ENCODE measurements around the gene AP1M1.

The AP1M1 gene

DNA sequence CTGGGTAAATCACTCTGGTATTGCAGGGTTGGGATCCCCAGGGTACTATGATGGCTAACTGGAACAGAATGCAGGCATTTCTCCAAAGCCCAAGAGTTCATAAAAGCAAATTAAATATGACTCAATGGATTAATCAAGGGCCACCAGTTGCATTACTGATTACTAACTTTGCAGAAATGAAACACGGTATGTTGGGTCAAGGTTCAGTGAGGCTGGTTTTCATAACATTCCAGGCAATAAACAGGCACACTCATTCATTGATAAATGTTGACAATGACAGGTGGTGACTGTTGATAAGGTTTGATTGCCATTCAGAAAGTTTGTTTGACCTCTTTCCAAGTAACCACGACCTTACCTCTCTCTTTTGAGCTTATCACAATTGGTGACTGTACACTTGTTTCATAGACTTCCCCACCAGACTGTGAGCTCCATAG is 506 bp upstream of the AP1M1 start:
- TF ChIP-seq ZBTB7A (IDR thresholded peaks at IDR 0.05; ENCODE audit: low read depth) (no peak), USF1 (IDR thresholded peaks at IDR 0.05) (no peak), EGR1 (IDR thresholded peaks at IDR 0.05) (no peak), TEAD4 (IDR thresholded peaks at IDR 0.05) (no peak), YY1 (IDR thresholded peaks at IDR 0.05; ENCODE audit: low read depth) (no peak), MAX (IDR thresholded peaks at IDR 0.05) (no peak), EP300 (IDR thresholded peaks at IDR 0.05; ENCODE audit: borderline replicate concordance) (no peak), RAD21 (IDR thresholded peaks at IDR 0.05; ENCODE audit: low read depth) (no peak), CREB1 (IDR thresholded peaks at IDR 0.05; ENCODE audit: low read depth) (no peak), TCF12 (IDR thresholded peaks at IDR 0.05; ENCODE audit: low read depth) (no peak), CEBPB (IDR thresholded peaks at IDR 0.05) (no peak), NFIC (IDR thresholded peaks at IDR 0.05) (no peak), TAF1 (IDR thresholded peaks at IDR 0.05; ENCODE audit: low read depth) (no peak), FOXM1 (IDR thresholded peaks at IDR 0.05; ENCODE audit: borderline replicate concordance, low read depth) (no peak)
- TF ChIP-seq, protein P1, sequence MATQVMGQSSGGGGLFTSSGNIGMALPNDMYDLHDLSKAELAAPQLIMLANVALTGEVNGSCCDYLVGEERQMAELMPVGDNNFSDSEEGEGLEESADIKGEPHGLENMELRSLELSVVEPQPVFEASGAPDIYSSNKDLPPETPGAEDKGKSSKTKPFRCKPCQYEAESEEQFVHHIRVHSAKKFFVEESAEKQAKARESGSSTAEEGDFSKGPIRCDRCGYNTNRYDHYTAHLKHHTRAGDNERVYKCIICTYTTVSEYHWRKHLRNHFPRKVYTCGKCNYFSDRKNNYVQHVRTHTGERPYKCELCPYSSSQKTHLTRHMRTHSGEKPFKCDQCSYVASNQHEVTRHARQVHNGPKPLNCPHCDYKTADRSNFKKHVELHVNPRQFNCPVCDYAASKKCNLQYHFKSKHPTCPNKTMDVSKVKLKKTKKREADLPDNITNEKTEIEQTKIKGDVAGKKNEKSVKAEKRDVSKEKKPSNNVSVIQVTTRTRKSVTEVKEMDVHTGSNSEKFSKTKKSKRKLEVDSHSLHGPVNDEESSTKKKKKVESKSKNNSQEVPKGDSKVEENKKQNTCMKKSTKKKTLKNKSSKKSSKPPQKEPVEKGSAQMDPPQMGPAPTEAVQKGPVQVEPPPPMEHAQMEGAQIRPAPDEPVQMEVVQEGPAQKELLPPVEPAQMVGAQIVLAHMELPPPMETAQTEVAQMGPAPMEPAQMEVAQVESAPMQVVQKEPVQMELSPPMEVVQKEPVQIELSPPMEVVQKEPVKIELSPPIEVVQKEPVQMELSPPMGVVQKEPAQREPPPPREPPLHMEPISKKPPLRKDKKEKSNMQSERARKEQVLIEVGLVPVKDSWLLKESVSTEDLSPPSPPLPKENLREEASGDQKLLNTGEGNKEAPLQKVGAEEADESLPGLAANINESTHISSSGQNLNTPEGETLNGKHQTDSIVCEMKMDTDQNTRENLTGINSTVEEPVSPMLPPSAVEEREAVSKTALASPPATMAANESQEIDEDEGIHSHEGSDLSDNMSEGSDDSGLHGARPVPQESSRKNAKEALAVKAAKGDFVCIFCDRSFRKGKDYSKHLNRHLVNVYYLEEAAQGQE (IDR thresholded peaks at IDR 0.05; ENCODE audit: low read depth), result no peak

- TF ChIP-seq TEAD4 (IDR thresholded peaks at IDR 0.05) (no peak), FOXM1 (IDR thresholded peaks at IDR 0.05; ENCODE audit: borderline replicate concordance, low read depth) (no peak), ZBTB7A (IDR thresholded peaks at IDR 0.05; ENCODE audit: low read depth) (0 out of 2 replicates have a peak, but pooled peaks have one; percentile 0), TAF1 (IDR thresholded peaks at IDR 0.05; ENCODE audit: low read depth) (no peak)
Measured at GRCh38 chr19:16198370-16198651, 600 bp downstream of the AP1M1 start.

DNA sequence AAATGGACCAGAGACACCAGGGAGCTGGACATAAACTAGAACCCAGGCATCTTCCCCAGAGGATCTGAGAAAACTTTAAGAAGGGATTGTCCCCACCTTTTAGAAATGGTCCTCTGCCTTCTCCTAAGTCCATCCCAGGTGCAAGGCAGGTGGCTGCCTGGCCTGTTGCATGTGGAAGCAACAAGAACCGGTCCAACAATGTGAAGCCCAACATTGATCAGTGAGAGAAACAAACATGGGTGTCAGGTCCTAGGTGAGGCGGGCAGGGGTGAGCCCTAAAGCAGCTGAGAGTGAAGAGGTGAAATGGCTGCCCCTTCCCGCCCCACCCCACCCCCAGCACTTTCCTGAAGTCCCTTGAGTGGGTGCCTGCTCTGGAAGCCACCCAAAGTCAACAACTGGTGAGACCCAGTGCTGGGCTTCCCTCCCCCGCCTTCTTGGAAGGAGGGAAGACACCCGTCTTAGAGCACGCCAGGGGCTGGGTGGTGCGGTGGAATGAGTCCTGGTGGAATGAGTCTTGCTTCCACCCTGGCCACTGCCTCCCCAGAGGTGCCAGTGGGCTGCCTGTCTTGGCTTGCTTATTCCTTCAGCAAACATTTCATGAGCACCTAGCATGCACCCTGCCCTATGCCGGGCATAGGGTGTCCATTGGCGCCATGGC is 1.7 kb downstream of the AP1M1 start:
- no peak for TF ChIP-seq YY1 (IDR thresholded peaks at IDR 0.05; ENCODE audit: low read depth)
- no peak for TF ChIP-seq USF1 (IDR thresholded peaks at IDR 0.05)
- TF ChIP-seq EP300 (IDR thresholded peaks at IDR 0.05; ENCODE audit: borderline replicate concordance), result no peak
- TF ChIP-seq TCF12 (IDR thresholded peaks at IDR 0.05; ENCODE audit: low read depth), result no peak
- no peak for TF ChIP-seq CREB1 (IDR thresholded peaks at IDR 0.05; ENCODE audit: low read depth)
- no peak for TF ChIP-seq FOXM1 (IDR thresholded peaks at IDR 0.05; ENCODE audit: borderline replicate concordance, low read depth)
- TF ChIP-seq ZBTB7A (IDR thresholded peaks at IDR 0.05; ENCODE audit: low read depth), result no peak
- TF ChIP-seq RAD21 (IDR thresholded peaks at IDR 0.05; ENCODE audit: low read depth), result no peak
- TF ChIP-seq MAX (IDR thresholded peaks at IDR 0.05), result no peak
- TF ChIP-seq CEBPB (IDR thresholded peaks at IDR 0.05), result no peak
- no peak for TF ChIP-seq NFIC (IDR thresholded peaks at IDR 0.05)
- TF ChIP-seq, protein P1 (IDR thresholded peaks at IDR 0.05; ENCODE audit: low read depth), result no peak
- TF ChIP-seq TEAD4 (IDR thresholded peaks at IDR 0.05), result no peak
- no peak for TF ChIP-seq TAF1 (IDR thresholded peaks at IDR 0.05; ENCODE audit: low read depth)
- no peak for TF ChIP-seq EGR1 (IDR thresholded peaks at IDR 0.05)

DNA sequence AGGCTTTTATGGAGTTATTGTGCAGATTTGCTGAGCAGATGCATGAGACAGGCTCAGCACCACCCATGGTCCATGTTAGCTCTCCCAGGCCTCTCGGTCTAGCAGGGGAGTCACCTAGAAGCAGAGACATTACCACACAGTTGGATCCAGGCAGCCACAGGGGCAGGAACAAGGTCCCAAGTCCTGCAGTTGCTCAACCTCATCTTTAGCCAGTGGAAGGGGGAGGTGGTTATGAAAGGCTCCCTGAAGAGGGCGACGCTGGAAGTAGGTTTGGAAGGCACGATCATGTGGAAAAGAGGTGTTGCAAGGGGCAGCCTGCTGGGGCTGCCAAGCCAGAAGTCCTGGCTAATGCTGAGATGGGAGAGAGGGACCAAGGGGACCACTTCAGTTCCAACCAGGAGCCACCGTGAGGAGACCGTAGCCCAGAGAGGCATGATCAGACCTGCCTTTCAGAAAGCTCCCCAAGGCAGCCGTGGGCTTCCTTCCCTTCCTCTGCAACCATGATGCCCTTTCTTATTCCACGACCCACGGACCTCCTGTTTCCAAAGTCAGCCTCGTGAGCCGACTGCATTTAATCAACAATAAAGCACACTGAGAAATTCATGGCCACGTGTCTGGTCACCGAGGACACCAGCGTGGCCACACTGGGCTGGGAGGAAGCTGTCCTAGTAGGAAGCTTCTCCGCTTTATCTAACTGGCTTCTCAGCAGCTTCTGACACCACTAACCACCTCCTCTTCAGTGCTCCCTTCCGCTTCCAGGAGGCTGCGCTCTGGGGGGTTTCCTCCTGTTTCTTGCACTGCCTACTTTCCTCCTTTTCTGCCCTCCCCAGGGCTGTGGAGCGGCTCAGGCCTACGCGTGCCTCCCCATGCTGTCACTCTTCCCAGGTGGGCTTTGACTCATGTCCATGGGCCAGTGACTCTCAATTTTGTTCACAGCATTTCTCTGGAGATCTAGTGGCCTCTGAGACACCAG is 2.6 kb downstream of the AP1M1 start:
- no peak for TF ChIP-seq NFIC (IDR thresholded peaks at IDR 0.05)
- TF ChIP-seq EP300 (IDR thresholded peaks at IDR 0.05; ENCODE audit: borderline replicate concordance), result no peak
- no peak for TF ChIP-seq RAD21 (IDR thresholded peaks at IDR 0.05; ENCODE audit: low read depth)
- TF ChIP-seq FOXM1 (IDR thresholded peaks at IDR 0.05; ENCODE audit: borderline replicate concordance, low read depth), result no peak

DNA sequence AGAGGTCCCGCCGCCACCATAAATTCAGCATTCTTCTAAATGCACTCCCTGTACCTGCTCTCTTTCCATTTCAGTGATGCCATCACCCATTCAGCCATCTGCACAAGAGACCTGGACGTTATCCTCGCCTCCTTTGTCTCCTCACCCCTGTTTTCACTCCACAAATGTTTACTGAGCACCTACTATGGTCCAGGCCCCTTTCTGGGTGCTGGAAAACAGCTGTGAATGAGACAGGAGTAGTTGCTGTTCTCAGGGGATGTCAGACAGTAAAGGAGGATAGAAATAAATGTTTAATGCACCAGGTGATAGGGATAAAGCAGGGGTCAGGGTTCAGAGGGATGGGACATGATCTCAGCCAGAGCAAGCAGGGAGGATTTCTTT is 3.3 kb downstream of the AP1M1 start:
- TF ChIP-seq, protein P1 (IDR thresholded peaks at IDR 0.05; ENCODE audit: low read depth), result no peak
- TF ChIP-seq CEBPB (IDR thresholded peaks at IDR 0.05) (no peak), EGR1 (IDR thresholded peaks at IDR 0.05) (no peak), RAD21 (IDR thresholded peaks at IDR 0.05; ENCODE audit: low read depth) (no peak), NFIC (IDR thresholded peaks at IDR 0.05) (no peak), MAX (IDR thresholded peaks at IDR 0.05) (no peak), USF1 (IDR thresholded peaks at IDR 0.05) (no peak), TEAD4 (IDR thresholded peaks at IDR 0.05) (no peak), TAF1 (IDR thresholded peaks at IDR 0.05; ENCODE audit: low read depth) (no peak), YY1 (IDR thresholded peaks at IDR 0.05; ENCODE audit: low read depth) (no peak)

Measured in Ishikawa (cell line).